ENCODE data around the gene TMEM164.

TMEM164 gene

GRCh38 chrX:110097920-110098319 lies 95.0 kb downstream of the TMEM164 start:
- no peak overlapping the region for H3K4me3 ChIP-seq (ENCODE audit: low read length)
- TF ChIP-seq ZNF274 (IDR thresholded peaks at IDR 0.05; ENCODE audit: low read depth, low read length), result no peak

GRCh38 chrX:110103344-110103743 lies 100.4 kb downstream of the TMEM164 start:
- no peak for TF ChIP-seq ZNF274 (IDR thresholded peaks at IDR 0.05; ENCODE audit: low read depth, low read length)
- no peak overlapping the region for H3K4me3 ChIP-seq (ENCODE audit: low read length)

GRCh38 chrX:110104078-110104477 lies 101.2 kb downstream of the TMEM164 start:
- TF ChIP-seq ZNF274 (IDR thresholded peaks at IDR 0.05; ENCODE audit: low read depth, low read length), result no peak
- no peak overlapping the region for H3K4me3 ChIP-seq (ENCODE audit: low read length)

- TF ChIP-seq ZNF274 (IDR thresholded peaks at IDR 0.05; ENCODE audit: low read depth, low read length), result no peak
- H3K4me3 ChIP-seq (ENCODE audit: low read length), result no peak overlapping the region
These were observed 105.5 kb downstream of the TMEM164 start for GRCh38 chrX:110108381-110108821.

GRCh38 chrX:110114260-110114776 lies 111.4 kb downstream of the TMEM164 start:
- TF ChIP-seq ZNF274 (IDR thresholded peaks at IDR 0.05; ENCODE audit: low read depth, low read length), result no peak
- H3K4me3 ChIP-seq (ENCODE audit: low read length), result no peak overlapping the region

- H3K4me3 ChIP-seq (ENCODE audit: low read length), result no peak overlapping the region
- TF ChIP-seq ZNF274 (IDR thresholded peaks at IDR 0.05; ENCODE audit: low read depth, low read length), result no peak
These were observed 113.4 kb downstream of the TMEM164 start for GRCh38 chrX:110116066-110116980.

- TF ChIP-seq ZNF274 (IDR thresholded peaks at IDR 0.05; ENCODE audit: low read depth, low read length), result no peak
- H3K4me3 ChIP-seq (ENCODE audit: low read length), result no peak overlapping the region
These were observed 115.6 kb downstream of the TMEM164 start for GRCh38 chrX:110118530-110118929.

- no peak overlapping the region for H3K4me3 ChIP-seq (ENCODE audit: low read length)
These were observed 116.6 kb downstream of the TMEM164 start for GRCh38 chrX:110119480-110119879.

GRCh38 chrX:110120025-110120424 lies 117.1 kb downstream of the TMEM164 start:
- H3K4me3 ChIP-seq (ENCODE audit: low read length), result no peak overlapping the region
- no peak for TF ChIP-seq ZNF274 (IDR thresholded peaks at IDR 0.05; ENCODE audit: low read depth, low read length)

More at GRCh38 chrX:110119480-110119879, 116.6 kb downstream of the TMEM164 start:
- TF ChIP-seq ZNF274 (IDR thresholded peaks at IDR 0.05; ENCODE audit: low read depth, low read length), result no peak

GRCh38 chrX:110123331-110123782 lies 120.4 kb downstream of the TMEM164 start:
- H3K4me3 ChIP-seq (ENCODE audit: low read length), result no peak overlapping the region
- no peak for TF ChIP-seq ZNF274 (IDR thresholded peaks at IDR 0.05; ENCODE audit: low read depth, low read length)

- no peak overlapping the region for H3K4me3 ChIP-seq (ENCODE audit: low read length)
- no peak for TF ChIP-seq ZNF274 (IDR thresholded peaks at IDR 0.05; ENCODE audit: low read depth, low read length)
These were observed 122.7 kb downstream of the TMEM164 start for GRCh38 chrX:110125446-110126162.

- no peak overlapping the region for H3K4me3 ChIP-seq (ENCODE audit: low read length)
- no peak for TF ChIP-seq ZNF274 (IDR thresholded peaks at IDR 0.05; ENCODE audit: low read depth, low read length)
These were observed 128.1 kb downstream of the TMEM164 start for GRCh38 chrX:110131031-110131430.

GRCh38 chrX:110132450-110133114 lies 129.7 kb downstream of the TMEM164 start:
- TF ChIP-seq ZNF274 (IDR thresholded peaks at IDR 0.05; ENCODE audit: low read depth, low read length), result no peak
- no peak overlapping the region for H3K4me3 ChIP-seq (ENCODE audit: low read length)

All from GM08714 (cell line).